ENCODE results near the gene PGF.

The PGF gene

GRCh38 chr14:74956280-74957072 lies 1.1 kb upstream of the PGF start:
- no peak for DNase-seq (ENCODE audit: low read depth, low spot score)

- no peak for DNase-seq (ENCODE audit: low read depth, low spot score)
These were observed 556 bp upstream of the PGF start for GRCh38 chr14:74956027-74956279.

GRCh38 chr14:74954947-74955228 lies 509 bp downstream of the PGF start:
- no peak for DNase-seq (ENCODE audit: low read depth, low spot score)

GRCh38 chr14:74954232-74954946 lies 1.0 kb downstream of the PGF start:
- no peak for DNase-seq (ENCODE audit: low read depth, low spot score)

GRCh38 chr14:74953686-74954085 lies 1.7 kb downstream of the PGF start:
- no peak for DNase-seq (ENCODE audit: low read depth, low spot score)

- no peak for DNase-seq (ENCODE audit: low read depth, low spot score)
These were observed 2.5 kb downstream of the PGF start for GRCh38 chr14:74952697-74953484.

- no peak for DNase-seq (ENCODE audit: low read depth, low spot score)
These were observed 3.2 kb downstream of the PGF start for GRCh38 chr14:74952180-74952665.

- no peak for DNase-seq (ENCODE audit: low read depth, low spot score)
These were observed 3.8 kb downstream of the PGF start for GRCh38 chr14:74951443-74952179.

- no peak for DNase-seq (ENCODE audit: low read depth, low spot score)
These were observed 4.5 kb downstream of the PGF start for GRCh38 chr14:74950795-74951442.

- no peak for DNase-seq (ENCODE audit: low read depth, low spot score)
These were observed 5.4 kb downstream of the PGF start for GRCh38 chr14:74949859-74950573.

GRCh38 chr14:74949191-74949601 lies 6.2 kb downstream of the PGF start:
- no peak for DNase-seq (ENCODE audit: low read depth, low spot score)

- DNase-seq (ENCODE audit: low read depth, low spot score), result no peak
These were observed 6.9 kb downstream of the PGF start for GRCh38 chr14:74948228-74949175.

GRCh38 chr14:74947353-74948227 lies 7.8 kb downstream of the PGF start:
- no peak for DNase-seq (ENCODE audit: low read depth, low spot score)

GRCh38 chr14:74946659-74947281 lies 8.6 kb downstream of the PGF start:
- no peak for DNase-seq (ENCODE audit: low read depth, low spot score)

- DNase-seq (ENCODE audit: low read depth, low spot score), result no peak
These were observed 9.3 kb downstream of the PGF start for GRCh38 chr14:74945852-74946658.

GRCh38 chr14:74945261-74945851 lies 10.0 kb downstream of the PGF start:
- no peak for DNase-seq (ENCODE audit: low read depth, low spot score)

- no peak for DNase-seq (ENCODE audit: low read depth, low spot score)
These were observed 12.8 kb downstream of the PGF start for GRCh38 chr14:74942608-74943007.

All from brain pericyte (primary cell).